Esophagus squamous epithelium (tissue), 5 donors: ENCODE data around the gene DUSP21. TPM values are rescaled to one million over a fixed set of nuclear protein-coding genes. Genes with fewer than 3 reads are reported as not detected.
A peak's percentile ranks its signal among the peaks of the same experiment; 100 is the strongest.

Source experiments
- DNase-seq: peaks from one replicate; lab custom pipeline; 2025; lab: John Stamatoyannopoulos, UW
- H3K27ac ChIP-seq, 4 donors: fragments of 200-600 bp; sonication (generic); one replicate each; pipeline ENCODE4 v1.5.1; 2016 to 2019; ENCODE audit warnings: mild to moderate bottlenecking in 1 of 4
- H3K27me3 ChIP-seq, 4 donors: fragments of 200-600 bp; sonication (generic); 1 replicate in 3 of 4; 2 replicates in 1 of 4; pipeline versions ENCODE4 v1.5.1 to v1.6.0; 2017 to 2021; ENCODE audit warnings: antibody characterized with exemption in 1 of 4
- H3K36me3 ChIP-seq, 3 donors: fragments of 200-600 bp; sonication (generic); one replicate each; pipeline ENCODE4 v1.5.1; 2016 to 2019
- H3K4me1 ChIP-seq, 3 donors: fragments of 200-600 bp; sonication (generic); one replicate each; pipeline ENCODE4 v1.5.1; 2017 to 2019
- H3K4me3 ChIP-seq, 4 donors: fragments of 200-600 bp; sonication (generic); 1 replicate in 3 of 4; 2 replicates in 1 of 4; pipeline ENCODE4 v1.5.1; 2016 to 2019; ENCODE audit warnings: mild to moderate bottlenecking in 2 of 4, moderate library complexity in 1 of 4
- H3K9me3 ChIP-seq, 3 donors: fragments of 200-600 bp; sonication (generic); one replicate each; pipeline ENCODE4 v1.5.1; 2016 to 2019
- POLR2A ChIP-seq, 4 donors: fragments of 450-650 bp; IDR thresholded peaks; one replicate each; pipeline ENCODE4 v1.6.1; 2017; ENCODE audit warnings: antibody characterized with exemption in 4 of 4, mild to moderate bottlenecking in 4 of 4, moderate library complexity in 3 of 4
- whole genome bisulfite sequencing, 2 donors: methylation state at CpG; one replicate each; pipeline ENCODE4 v1.1.5; 2018; 5-methylcytosine and 5-hydroxymethylcytosine counted together
- intact Hi-C: fragments of 100-400 bp; cut with DNase I; formaldehyde crosslinking; loops from one replicate; pipeline ENCODE4 v1.15.0; 2022
- total RNA-seq, 4 donors: library from RNA; depleted of rRNA; stranded (reverse); fragments of >200 nt; gene quantifications; one replicate each; pipeline ENCODE4 v1.1.0, GENCODE V29; 2016
- TF ChIP-seq, protein P1 (sequence below), 6 experiments: fragments of 450-650 bp in 4 of 6; fragments of 200-600 bp in 2 of 6; sonication (generic) in 2 of 6; IDR thresholded peaks; one replicate each; pipeline ENCODE4 v1.5.1; 2016 to 2019; ENCODE audit warnings: antibody characterized with exemption in 6 of 6, mild to moderate bottlenecking in 4 of 6, moderate library complexity in 4 of 6
- donor health status: DM: yes; HTN: yes; CAD: no.

DUSP21 gene
- total RNA-seq, 4 donors from 2014 or later, result not detected

DNA sequence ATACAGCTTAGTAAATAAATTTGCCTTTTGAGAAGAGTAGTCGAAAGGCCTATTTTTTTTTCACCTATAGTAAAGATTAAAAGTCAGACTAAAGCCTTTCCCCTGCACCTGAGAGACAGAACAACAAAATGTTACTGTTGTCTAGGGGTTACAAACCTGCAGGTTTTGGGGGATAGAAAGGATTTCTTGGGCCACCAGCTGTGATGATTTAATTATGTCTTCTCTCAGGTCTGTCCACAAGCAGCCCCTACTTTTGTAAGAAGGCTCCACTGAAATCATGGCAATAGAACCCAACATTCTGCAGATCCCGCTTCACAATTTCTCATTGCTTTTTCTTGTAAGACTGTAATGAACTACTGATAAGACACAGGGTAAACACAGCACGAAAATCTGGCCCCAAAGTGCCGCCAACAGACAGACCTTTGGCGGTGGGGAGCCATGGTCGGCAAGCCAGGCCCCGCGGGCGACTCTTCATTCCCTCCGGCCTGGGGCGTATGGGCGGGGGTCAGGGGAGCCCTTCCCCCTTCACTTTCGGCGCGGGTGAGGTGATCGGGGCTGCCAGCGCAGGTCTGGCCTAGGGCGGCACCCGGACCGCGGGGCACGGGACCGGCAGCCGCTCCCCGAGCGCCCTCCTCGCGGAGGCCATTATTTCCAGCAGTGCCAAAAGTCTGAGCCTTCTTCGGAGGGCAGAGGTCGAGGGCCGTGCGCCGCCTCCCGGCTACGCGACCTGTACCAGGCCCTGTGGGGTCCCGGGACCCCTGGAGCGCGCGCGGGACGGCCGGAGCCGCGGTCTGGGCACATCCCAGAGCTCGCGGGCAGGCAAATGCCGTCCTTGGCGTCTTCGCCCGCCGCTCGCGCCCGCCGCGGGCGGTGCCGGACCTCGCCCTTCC lies 28.4 kb downstream of the DUSP21 start:
- WGBS, 2 donors, result 8 to 33% methylated on average over 1 to 2 of the region's 60 CpGs
- DNase-seq, result no peak
- peak overlapping the region; percentile 65 to 84 (median 82) for H3K4me3 ChIP-seq
- peaks cover 0 to 25% (median 9%) of the 10 kb centered on the region in 3 donors for H3K4me1 ChIP-seq
- H3K36me3 ChIP-seq, result no peaks in the 10 kb centered on the region
- H3K27me3 ChIP-seq, result no peaks in the 10 kb centered on the region
- H3K27ac ChIP-seq, result peak overlapping the region; percentile 96 to 99 (median 97)
- TF ChIP-seq POLR2A (IDR thresholded peaks at IDR 0.05), result no peak
- TF ChIP-seq, protein P1, sequence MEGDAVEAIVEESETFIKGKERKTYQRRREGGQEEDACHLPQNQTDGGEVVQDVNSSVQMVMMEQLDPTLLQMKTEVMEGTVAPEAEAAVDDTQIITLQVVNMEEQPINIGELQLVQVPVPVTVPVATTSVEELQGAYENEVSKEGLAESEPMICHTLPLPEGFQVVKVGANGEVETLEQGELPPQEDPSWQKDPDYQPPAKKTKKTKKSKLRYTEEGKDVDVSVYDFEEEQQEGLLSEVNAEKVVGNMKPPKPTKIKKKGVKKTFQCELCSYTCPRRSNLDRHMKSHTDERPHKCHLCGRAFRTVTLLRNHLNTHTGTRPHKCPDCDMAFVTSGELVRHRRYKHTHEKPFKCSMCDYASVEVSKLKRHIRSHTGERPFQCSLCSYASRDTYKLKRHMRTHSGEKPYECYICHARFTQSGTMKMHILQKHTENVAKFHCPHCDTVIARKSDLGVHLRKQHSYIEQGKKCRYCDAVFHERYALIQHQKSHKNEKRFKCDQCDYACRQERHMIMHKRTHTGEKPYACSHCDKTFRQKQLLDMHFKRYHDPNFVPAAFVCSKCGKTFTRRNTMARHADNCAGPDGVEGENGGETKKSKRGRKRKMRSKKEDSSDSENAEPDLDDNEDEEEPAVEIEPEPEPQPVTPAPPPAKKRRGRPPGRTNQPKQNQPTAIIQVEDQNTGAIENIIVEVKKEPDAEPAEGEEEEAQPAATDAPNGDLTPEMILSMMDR (IDR thresholded peaks at IDR 0.05), result no peak
- H3K9me3 ChIP-seq, result no peaks in the 10 kb centered on the region
- intact Hi-C loops, result no loop called here

DNA sequence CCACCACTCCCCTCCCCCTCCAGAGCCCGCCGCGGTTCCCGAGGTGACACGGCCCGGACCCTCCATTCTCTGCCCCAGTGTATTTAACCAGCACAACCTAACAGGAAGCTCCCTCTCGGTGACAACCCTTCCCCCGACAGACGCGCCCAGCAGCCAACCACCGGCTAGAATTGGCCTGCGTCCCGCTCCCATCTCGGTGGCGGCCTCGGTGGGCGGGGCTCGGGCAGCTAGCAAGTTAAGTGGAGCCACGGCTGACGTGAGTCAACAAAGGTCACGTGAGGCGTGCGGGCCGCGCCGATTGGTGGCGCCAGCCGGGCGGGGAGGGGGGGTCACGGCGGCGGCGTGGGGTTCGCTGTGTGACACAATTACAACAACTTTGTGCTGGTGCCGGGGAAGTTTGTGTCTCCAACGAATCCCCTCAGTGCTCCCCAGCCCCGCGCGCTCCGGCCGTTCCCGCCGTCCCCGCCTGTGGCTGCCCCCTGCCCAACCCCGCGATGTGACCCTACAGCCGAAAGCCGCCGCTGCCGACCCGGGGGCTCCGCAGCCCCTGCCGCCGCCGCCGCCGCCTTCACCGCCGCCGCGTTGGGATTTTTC lies 29.1 kb downstream of the DUSP21 start, which contains the start of gene KDM6A:
Gene KDM6A, plus strand, starts transcription at position 368 of the 594 bp plus-strand sequence. CDS start 364 bp downstream, outside the sequence.
- intact Hi-C loops, result no loop called here
- peaks cover 0 to 29% (median 9%) of the 10 kb centered on the region in 3 donors for H3K4me1 ChIP-seq
- H3K27ac ChIP-seq, result peak within 1 kb of the TSS; percentile 96 to 99 (median 97)
- WGBS, 2 donors, result 0% methylated on average over 4 of the region's 61 CpGs; no CpG with 5 or more reads in 1 of the 2 donors
- H3K9me3 ChIP-seq, result no peaks in the 10 kb centered on the region
- H3K36me3 ChIP-seq, result no peaks in the 10 kb centered on the region
- TF ChIP-seq, protein P1 (IDR thresholded peaks at IDR 0.05), result no peak
- TF ChIP-seq POLR2A (IDR thresholded peaks at IDR 0.05), result peak in 3 of 4 donors; percentile 80 to 94 (median 82)
- DNase-seq, result peak; percentile 98
- peak within 1 kb of the TSS; percentile 65 to 84 (median 82) for H3K4me3 ChIP-seq
- no peaks in the 10 kb centered on the region for H3K27me3 ChIP-seq

DNA sequence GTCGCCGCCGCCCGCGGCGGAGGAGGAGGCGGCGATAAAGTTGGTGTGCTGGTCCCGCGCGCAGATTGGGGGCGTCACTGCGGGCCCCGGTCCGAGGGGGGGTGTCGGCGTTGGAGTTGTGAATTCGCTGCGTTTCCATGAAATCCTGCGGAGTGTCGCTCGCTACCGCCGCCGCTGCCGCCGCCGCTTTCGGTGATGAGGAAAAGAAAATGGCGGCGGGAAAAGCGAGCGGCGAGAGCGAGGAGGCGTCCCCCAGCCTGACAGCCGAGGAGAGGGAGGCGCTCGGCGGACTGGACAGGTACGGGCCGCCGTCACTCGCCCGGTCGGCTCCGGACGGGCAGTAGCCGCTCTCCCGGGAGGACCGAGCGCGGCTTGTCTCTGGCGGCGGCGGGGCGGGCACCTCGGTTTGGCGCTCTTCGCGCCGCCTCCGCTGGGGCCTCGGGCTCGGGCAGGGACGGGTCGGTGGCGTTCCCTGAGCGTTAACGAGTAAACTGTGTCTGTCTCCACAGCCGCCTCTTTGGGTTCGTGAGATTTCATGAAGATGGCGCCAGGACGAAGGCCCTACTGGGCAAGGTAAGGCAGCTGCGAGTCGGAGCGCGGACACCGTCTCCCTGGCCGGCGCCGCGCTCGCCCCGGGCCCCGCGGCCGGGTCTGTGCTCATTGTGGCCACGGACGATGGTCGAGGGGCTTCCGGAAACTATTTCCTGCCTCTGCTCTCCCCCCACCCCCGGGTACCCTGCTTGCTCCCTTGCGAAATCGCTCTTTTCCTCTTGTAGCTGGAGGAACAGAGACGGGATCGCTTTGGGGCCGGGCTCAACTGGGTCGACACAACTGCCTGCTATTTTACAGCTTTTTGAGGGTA lies 29.8 kb downstream of the DUSP21 start:
- peak in 1 of 4 donors; percentile 49 for TF ChIP-seq POLR2A (IDR thresholded peaks at IDR 0.05)
- TF ChIP-seq, protein P1 (IDR thresholded peaks at IDR 0.05), result no peak
- Histone ChIP-seq H3K4me1 (peaks cover 0 to 36% (median 9%) of the 10 kb centered on the region in 3 donors), H3K4me3 (peak overlapping the region; percentile 65 to 84 (median 82)), H3K9me3 (no peaks in the 10 kb centered on the region), H3K27me3 (no peaks in the 10 kb centered on the region), H3K27ac (peak overlapping the region; percentile 96 to 99 (median 97)), H3K36me3 (no peaks in the 10 kb centered on the region)
- WGBS, 2 donors, result 0 to 1% methylated on average over 7 to 26 of the region's 99 CpGs
- DNase-seq, result no peak
- intact Hi-C loops, result no loop called here

DNA sequence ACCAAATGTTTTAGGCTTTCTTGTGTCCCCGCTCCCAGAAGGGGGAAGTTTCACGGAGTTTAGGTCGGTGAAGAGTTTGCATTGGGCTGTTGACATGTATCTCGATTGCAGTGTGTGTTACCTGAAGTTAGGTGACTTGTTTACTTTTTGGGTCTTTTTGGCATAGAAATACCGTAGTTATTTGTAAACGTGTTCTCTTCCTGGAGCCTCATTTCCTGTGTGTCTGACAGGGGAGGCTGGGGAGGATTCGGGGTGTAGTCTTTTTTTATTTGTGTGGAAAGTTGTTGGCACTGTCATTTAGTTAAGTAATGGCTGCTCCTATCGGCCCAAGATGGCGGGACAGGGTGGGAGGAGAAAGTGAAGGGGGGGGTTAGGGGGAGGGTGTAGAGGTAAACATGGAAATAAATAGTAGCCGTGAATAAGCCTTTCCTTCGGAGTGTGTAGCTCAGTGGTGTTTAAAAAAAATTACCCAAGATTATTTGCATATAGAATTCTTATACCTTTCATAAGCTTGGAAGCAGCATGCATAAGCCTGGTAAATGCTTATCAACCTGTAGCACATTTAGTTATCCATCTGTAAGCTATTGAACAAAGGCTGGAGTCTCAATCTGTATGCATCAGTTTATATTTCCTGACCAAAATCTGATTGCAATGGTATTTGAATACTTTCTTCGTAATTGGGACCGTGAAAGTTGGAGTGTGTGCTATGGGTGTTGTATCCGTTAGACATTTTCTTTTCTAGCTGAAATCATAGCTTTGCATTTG lies 30.8 kb downstream of the DUSP21 start:
- H3K4me3 ChIP-seq, result peak overlapping the region; percentile 65 to 84 (median 82)
- DNase-seq, result no peak
- no peak for TF ChIP-seq POLR2A (IDR thresholded peaks at IDR 0.05)
- TF ChIP-seq, protein P1 (IDR thresholded peaks at IDR 0.05), result no peak
- H3K36me3 ChIP-seq, result no peaks in the 10 kb centered on the region
- H3K4me1 ChIP-seq, result peaks cover 0 to 40% (median 12%) of the 10 kb centered on the region in 3 donors
- no peaks in the 10 kb centered on the region for H3K27me3 ChIP-seq
- 0 to 2% methylated on average over 13 of the region's 14 CpGs for WGBS, 2 donors
- intact Hi-C loops, result no loop called here
- H3K27ac ChIP-seq, result peak overlapping the region; percentile 96 to 99 (median 97)
- no peaks in the 10 kb centered on the region for H3K9me3 ChIP-seq
